Central memory CD8-positive, alpha-beta T cell (primary cell): ENCODE data around the gene TNFAIP8L3.

ENCODE experiments used
- ATAC-seq: fragments of 150-1000 bp; cut with Tn5 transposase; replicated peaks from 2 replicates; pipeline ENCODE4 v1.10.0; 2022; ENCODE audit warnings: mild to moderate bottlenecking, moderate FRiP score, moderate number of reproducible peaks; ENCODE audit not compliant: poor library complexity, severe bottlenecking; ENCODE audit errors: extremely low read depth
- DNase-seq, 2 donors: peaks; one replicate each; pipeline ENCODE4 v3.0.0; 2021; ENCODE audit warnings: low spot score in 2 of 2
- H3K27ac Mint-ChIP-seq: one replicate; pipeline ENCODE4 v1.8.0; 2022; ENCODE audit warnings: low read depth, mild to moderate bottlenecking, moderate library complexity, mixed read lengths
- H3K27me3 Mint-ChIP-seq: one replicate; pipeline ENCODE4 v1.8.0; 2022; ENCODE audit warnings: mixed read lengths
- H3K36me3 Mint-ChIP-seq: one replicate; pipeline ENCODE4 v1.8.0; 2022; ENCODE audit warnings: mild to moderate bottlenecking, moderate library complexity, mixed read lengths; ENCODE audit not compliant: insufficient read depth
- H3K4me1 Mint-ChIP-seq: one replicate; pipeline ENCODE4 v1.8.0; 2022; ENCODE audit warnings: mixed read lengths
- H3K4me3 Mint-ChIP-seq: one replicate; pipeline ENCODE4 v1.8.0; 2022; ENCODE audit warnings: mild to moderate bottlenecking, moderate library complexity, mixed read lengths
- H3K9me3 Mint-ChIP-seq: one replicate; pipeline ENCODE4 v1.8.0; 2022; ENCODE audit warnings: mixed read lengths

Gene TNFAIP8L3

DNA sequence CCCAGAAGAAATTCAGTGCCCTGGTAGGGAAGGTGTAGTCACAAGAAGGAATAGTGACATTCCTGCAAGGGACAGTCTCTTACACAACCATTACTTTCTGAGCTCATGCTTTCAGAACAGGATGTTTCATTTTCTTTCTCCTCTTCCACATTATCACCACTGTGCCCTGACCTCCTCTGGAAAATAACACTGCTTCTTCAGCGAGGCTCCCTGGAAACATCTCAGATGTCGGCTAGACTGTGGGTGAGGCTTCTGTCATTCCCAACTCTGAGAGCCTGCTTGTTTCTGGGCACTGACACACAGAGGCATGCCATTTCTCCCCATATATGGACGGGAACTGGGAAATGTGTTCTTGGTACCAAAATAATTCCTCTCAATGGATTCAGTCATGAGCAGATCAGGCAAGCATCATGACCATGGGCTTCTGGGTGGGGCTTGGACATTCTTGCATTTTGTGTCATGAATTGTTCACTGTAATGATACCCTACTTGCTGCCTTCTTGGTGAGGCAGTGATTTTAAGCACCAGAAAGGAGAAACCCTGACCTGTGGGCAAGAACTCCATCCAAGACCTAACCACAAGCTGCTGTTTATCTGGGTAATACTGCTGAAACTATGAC is 14.3 kb upstream of the TNFAIP8L3 start:
- no peak for DNase-seq
- no peak overlapping the region for H3K27ac Mint-ChIP-seq
- no peaks in the 10 kb centered on the region for H3K4me1 Mint-ChIP-seq
- ATAC-seq, result no peak
- H3K4me3 Mint-ChIP-seq, result no peak overlapping the region
- H3K36me3 Mint-ChIP-seq, result no peaks in the 10 kb centered on the region
- peaks cover 32% of the 10 kb centered on the region for H3K27me3 Mint-ChIP-seq
- H3K9me3 Mint-ChIP-seq, result no peaks in the 10 kb centered on the region

DNA sequence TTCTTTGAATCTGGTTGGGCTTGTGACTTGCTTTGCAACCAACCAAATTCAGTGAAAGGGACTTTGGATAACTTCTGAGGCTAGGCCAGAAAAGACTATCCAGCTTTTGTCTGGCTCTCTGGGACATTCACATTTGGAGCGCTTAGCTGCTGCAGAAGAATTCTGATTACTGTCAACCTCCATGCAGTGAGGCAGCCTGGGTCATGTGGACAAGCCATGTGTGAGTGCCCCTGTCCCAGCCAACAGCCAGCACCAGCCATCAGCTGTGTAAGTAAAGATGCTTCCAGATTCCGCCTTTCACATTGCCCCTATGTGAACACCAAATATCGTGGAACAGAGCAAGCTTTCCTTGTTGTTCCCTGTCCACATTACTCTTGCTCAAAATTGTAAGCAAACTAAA is 12.9 kb upstream of the TNFAIP8L3 start:
- no peak overlapping the region for H3K27ac Mint-ChIP-seq
- DNase-seq (no peak), ATAC-seq (no peak)
- peaks cover 46% of the 10 kb centered on the region for H3K27me3 Mint-ChIP-seq
- no peaks in the 10 kb centered on the region for H3K9me3 Mint-ChIP-seq
- no peak overlapping the region for H3K4me3 Mint-ChIP-seq
- no peaks in the 10 kb centered on the region for H3K4me1 Mint-ChIP-seq
- H3K36me3 Mint-ChIP-seq, result no peaks in the 10 kb centered on the region

DNA sequence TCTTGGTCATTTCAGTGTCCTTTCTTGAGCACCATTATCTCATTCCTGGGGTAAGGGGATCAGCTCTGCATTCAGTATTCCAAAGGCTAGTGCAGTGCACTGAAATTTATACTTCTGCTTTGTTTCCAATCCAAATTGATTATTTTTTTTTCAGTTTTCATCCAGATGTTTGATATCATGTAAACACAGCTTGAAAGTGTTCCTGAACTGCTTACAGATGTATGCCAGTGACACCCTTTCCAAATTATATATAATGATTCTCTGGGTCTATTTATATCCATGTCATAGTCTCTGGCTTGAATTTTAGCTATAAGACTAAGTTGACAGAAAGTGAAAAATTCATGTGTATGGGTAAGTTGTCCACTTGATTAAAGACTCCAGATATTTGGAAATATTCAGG is 11.8 kb upstream of the TNFAIP8L3 start:
- peaks cover 51% of the 10 kb centered on the region for H3K27me3 Mint-ChIP-seq
- H3K36me3 Mint-ChIP-seq, result no peaks in the 10 kb centered on the region
- no peaks in the 10 kb centered on the region for H3K9me3 Mint-ChIP-seq
- H3K27ac Mint-ChIP-seq, result no peak overlapping the region
- no peaks in the 10 kb centered on the region for H3K4me1 Mint-ChIP-seq
- ATAC-seq (no peak), DNase-seq (no peak)
- H3K4me3 Mint-ChIP-seq, result no peak overlapping the region

DNA sequence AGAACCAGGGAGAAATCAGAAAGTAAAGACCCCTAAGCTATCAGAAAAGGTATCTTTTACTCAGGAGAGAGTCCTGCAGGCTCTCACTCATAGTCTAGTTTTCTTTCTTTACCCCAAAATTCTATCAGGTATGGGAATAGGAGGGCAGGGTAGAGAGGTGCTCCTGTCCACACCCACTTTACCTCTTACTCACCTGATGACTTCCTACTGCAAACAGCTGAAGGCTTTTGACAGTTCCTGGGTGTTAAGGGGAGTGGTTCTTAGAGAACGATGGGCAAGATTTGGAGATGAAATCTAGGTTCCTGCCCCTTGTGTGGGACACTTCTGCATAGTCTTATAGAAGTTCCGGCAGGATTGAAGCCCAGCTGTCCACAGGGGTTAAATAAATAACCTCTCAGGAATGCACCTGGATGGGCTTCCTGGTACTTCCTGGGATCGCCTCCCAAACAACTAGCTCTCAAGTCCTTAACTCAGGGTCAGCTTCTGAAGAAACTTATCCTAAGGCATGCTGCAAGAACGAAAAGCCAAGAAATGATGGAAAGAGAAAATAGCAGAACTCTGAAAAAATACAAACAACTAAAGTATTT is 10.8 kb upstream of the TNFAIP8L3 start:
- H3K36me3 Mint-ChIP-seq, result no peaks in the 10 kb centered on the region
- H3K27me3 Mint-ChIP-seq, result peaks cover 54% of the 10 kb centered on the region
- no peaks in the 10 kb centered on the region for H3K9me3 Mint-ChIP-seq
- H3K27ac Mint-ChIP-seq, result no peak overlapping the region
- no peak for ATAC-seq
- no peak overlapping the region for H3K4me3 Mint-ChIP-seq
- no peaks in the 10 kb centered on the region for H3K4me1 Mint-ChIP-seq
- DNase-seq, result no peak

DNA sequence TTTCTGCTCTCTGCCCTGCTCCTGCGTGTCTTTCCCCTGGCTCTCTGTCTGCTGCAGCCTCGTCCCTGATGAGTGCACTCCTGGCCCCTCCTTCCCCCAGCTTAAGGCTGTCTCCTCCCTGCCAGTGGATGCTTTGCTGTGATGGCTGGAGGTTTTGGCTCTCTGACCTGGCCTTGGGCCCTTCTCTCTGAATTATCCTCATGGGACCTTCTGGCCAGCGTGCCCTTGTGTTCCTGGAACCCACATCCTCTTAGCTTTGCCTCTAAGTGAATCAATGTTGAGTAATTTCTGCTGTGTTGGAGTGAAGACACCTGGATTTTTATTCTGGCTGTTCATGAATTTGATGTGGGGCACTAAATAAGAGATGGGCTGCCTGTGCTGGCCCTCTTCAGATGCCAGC is 9.8 kb upstream of the TNFAIP8L3 start:
- H3K27me3 Mint-ChIP-seq, result peaks cover 54% of the 10 kb centered on the region
- ATAC-seq, result no peak
- H3K4me1 Mint-ChIP-seq, result no peaks in the 10 kb centered on the region
- no peaks in the 10 kb centered on the region for H3K9me3 Mint-ChIP-seq
- no peak for DNase-seq
- no peaks in the 10 kb centered on the region for H3K36me3 Mint-ChIP-seq
- no peak overlapping the region for H3K4me3 Mint-ChIP-seq
- H3K27ac Mint-ChIP-seq, result no peak overlapping the region

DNA sequence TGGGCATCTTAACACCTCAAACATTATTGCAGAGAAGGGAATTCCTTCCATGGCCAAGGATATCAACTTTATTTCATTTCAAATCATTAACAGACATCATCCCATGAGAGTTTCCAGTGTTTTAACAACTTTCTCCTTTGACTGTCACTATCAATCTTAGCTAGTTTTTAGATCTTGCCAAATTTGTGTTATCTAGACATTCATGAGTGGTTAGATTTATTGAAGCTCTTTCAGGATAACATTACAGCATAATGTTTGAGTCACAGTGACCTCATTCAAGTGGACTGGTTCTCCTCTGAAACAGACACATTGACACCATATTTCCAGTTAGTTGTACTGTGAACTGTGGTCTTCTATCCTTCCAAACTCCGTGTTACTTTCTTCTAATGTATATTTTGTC is 8.6 kb upstream of the TNFAIP8L3 start:
- Mint-ChIP-seq H3K4me3 (no peak overlapping the region), H3K27ac (no peak overlapping the region), H3K36me3 (no peaks in the 10 kb centered on the region), H3K9me3 (no peaks in the 10 kb centered on the region), H3K27me3 (peaks cover 61% of the 10 kb centered on the region), H3K4me1 (no peaks in the 10 kb centered on the region)
- ATAC-seq (no peak), DNase-seq (no peak)

DNA sequence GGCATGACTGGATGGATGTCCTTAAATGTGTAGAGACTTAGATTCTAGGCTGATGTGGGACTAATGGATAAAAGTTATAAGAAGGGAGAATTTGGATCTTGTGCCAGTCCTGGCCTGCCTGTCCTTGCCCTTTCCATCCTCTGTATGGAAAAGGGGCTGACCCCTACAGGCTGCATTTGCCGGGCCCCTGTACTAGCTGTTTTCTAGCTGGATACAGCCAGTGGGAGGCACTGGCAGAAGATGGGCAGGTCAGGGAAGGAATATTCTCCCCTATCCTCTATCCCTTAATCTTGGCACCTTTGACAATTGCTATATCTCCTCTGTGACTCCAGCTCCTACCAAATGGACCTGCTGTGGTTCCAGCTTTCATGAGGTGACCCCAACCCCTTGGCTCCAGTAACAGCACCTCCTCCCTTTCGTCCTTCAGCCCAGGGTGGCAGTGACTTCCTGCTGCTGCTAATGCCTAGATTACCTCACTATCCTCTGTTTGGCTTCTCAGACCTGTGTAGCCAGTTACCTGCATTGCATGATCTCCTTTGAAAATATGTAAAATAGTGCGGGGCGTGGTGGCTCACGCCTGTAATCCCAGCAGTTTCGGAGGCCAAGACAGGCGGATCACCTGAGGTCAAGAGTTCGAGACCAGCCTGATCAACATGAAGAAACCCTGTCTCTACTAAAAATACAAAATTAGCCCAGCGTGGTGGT is 6.2 kb upstream of the TNFAIP8L3 start:
- no peaks in the 10 kb centered on the region for H3K9me3 Mint-ChIP-seq
- H3K27me3 Mint-ChIP-seq, result peaks cover 85% of the 10 kb centered on the region
- H3K4me3 Mint-ChIP-seq, result no peak overlapping the region
- no peaks in the 10 kb centered on the region for H3K4me1 Mint-ChIP-seq
- H3K36me3 Mint-ChIP-seq, result no peaks in the 10 kb centered on the region
- no peak overlapping the region for H3K27ac Mint-ChIP-seq
- no peak for ATAC-seq
- no peak for DNase-seq

DNA sequence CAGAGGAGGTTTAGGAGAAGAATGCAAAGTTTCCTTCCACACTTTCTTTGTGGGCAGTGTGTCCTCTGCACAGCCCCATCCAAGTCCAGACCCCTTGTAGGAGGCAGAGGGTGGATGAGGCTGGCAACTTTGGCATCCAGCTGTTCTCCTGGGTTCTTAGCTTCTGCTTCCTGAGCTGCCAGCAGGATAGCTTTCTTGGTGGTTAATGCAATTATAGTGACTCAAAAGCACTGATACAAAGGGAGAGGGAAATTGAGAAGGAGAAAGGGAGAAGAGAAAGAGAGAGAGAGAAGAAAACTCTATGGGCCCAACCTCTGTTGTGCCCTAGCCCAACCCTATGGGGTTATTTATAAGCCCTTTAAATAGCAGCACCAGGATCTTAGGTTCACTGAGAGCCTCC is 4.5 kb upstream of the TNFAIP8L3 start:
- H3K4me3 Mint-ChIP-seq, result no peak overlapping the region
- no peak overlapping the region for H3K27ac Mint-ChIP-seq
- H3K4me1 Mint-ChIP-seq, result no peaks in the 10 kb centered on the region
- ATAC-seq (no peak), DNase-seq (no peak)
- H3K36me3 Mint-ChIP-seq, result no peaks in the 10 kb centered on the region
- H3K27me3 Mint-ChIP-seq, result peaks cover 88% of the 10 kb centered on the region
- no peaks in the 10 kb centered on the region for H3K9me3 Mint-ChIP-seq

DNA sequence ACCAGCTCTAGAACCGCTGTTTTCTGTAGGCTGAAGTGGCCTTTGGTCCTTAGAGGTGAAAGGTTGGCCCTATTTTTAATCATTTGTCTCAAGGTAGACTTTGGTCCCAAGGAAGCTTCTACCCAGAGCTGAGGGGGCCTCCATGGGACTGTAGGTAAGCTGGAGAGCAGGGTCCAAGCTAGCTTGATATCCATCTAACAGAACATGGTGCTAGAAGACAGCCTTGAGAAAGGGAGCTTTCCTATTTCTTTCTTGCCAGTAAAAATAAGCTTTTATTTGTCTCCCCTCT is 3.6 kb upstream of the TNFAIP8L3 start:
- peaks cover 87% of the 10 kb centered on the region for H3K27me3 Mint-ChIP-seq
- no peaks in the 10 kb centered on the region for H3K4me1 Mint-ChIP-seq
- no peak overlapping the region for H3K4me3 Mint-ChIP-seq
- H3K36me3 Mint-ChIP-seq, result no peaks in the 10 kb centered on the region
- DNase-seq (no peak), ATAC-seq (no peak)
- no peak overlapping the region for H3K27ac Mint-ChIP-seq
- no peaks in the 10 kb centered on the region for H3K9me3 Mint-ChIP-seq

DNA sequence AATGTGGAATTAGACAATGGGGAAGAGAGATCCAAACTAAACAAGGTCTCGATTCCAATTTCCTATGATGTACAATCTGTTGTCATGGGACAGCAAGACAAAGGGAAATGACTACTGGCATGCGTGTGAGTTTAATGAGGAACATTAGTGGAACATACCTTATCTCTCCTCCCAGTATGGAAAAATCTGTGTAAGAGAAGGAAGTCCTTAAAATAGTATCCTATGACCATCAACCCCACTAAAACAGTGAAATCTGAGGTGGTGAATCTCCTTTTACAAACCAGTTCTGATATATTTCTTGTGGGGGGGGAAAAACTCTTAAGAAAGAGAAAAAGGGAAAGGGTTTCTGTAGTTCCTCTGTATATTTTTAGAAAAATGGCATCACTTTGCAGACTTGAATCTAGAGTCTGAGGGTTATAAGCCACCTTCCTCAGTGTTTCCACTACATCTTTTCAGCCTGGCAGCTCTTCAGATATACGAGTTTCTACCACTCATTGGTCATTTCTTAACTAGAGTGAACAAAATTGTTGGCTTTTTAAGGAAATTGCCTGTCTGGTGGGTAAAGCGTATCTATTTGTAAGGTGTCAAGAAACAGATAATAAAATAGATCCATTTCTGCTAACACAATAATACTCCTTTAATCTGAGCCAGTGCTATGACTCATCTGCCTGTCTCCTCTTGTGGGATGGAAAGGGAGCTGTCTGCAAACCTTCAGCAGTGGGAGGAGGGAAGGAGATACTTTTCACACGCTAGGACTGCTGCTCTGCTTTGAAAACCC is 3.0 kb upstream of the TNFAIP8L3 start:
- Mint-ChIP-seq H3K27me3 (peaks cover 87% of the 10 kb centered on the region), H3K36me3 (no peaks in the 10 kb centered on the region), H3K27ac (no peak overlapping the region), H3K9me3 (no peaks in the 10 kb centered on the region), H3K4me3 (no peak overlapping the region), H3K4me1 (no peaks in the 10 kb centered on the region)
- ATAC-seq (no peak), DNase-seq (no peak)

DNA sequence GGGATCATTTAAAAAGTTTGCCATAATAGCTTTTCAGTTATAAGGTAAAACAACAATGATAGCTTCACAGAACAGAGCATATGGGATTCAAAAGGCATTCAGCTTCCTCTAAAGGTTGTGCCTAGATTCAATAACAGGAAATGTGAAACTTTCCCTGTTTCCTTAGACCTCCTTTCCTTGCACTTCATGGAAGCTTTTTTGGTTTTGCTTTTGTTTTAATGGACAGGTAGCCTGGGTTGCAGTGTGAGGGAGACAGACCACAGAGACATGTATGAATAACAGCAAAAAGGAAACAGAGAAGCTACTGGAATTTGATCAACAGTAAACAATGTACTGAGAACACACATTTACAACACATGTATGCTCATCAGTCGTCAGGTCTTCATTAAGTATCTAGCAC is 2.3 kb upstream of the TNFAIP8L3 start:
- no peaks in the 10 kb centered on the region for H3K4me1 Mint-ChIP-seq
- H3K27me3 Mint-ChIP-seq, result peaks cover 88% of the 10 kb centered on the region
- no peaks in the 10 kb centered on the region for H3K9me3 Mint-ChIP-seq
- no peak for ATAC-seq
- no peak for DNase-seq
- no peak overlapping the region for H3K27ac Mint-ChIP-seq
- no peak overlapping the region for H3K4me3 Mint-ChIP-seq
- no peaks in the 10 kb centered on the region for H3K36me3 Mint-ChIP-seq

DNA sequence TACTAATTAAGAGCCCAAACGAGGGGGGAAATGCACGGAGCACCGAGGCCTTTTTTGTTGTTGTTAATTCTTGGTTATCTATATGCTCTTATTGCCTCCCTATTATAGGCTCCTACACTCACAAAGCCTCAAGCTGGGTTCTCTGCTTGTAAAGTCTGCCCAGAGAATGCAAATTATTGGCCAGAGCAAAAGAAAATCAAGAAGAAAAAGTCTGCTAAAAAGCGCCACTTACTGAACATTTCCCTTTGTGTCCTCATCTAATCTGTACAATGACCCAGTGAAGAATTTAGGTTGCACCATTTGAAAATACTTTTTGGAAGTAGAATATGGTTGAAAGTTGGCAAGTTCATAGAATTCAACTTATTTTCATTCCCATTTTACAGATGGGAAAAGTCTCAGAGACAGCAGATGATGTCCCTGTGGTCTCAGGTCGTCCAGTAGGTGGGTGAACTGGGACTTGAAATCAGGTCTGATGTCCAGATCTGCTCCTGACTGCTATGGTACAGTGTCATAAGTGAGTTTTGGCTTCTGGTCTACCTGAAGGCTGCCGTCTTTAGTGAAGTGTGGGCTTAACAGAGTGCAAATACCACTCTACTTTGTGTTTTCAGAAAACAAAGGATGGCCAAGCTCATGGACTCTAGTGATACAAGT is 1.1 kb upstream of the TNFAIP8L3 start:
- Mint-ChIP-seq H3K4me3 (no peak overlapping the region), H3K27me3 (peaks cover 94% of the 10 kb centered on the region), H3K36me3 (no peaks in the 10 kb centered on the region), H3K4me1 (no peaks in the 10 kb centered on the region), H3K9me3 (no peaks in the 10 kb centered on the region), H3K27ac (no peak overlapping the region)
- DNase-seq (no peak), ATAC-seq (no peak)
